MM.1S (cell line): ENCODE results near the gene SHISA5.

Source experiments
- DNase-seq: peaks from one replicate; pipeline ENCODE4 v3.0.0-alpha.2; 2015
- H2AFZ ChIP-seq: fragments of 300-600 bp; sonication (generic); 2 replicates; pipeline ENCODE4 v1.6.0; 2016; ENCODE audit warnings: antibody characterized with exemption, low read length
- H3F3A ChIP-seq: fragments of 300-600 bp; sonication (generic); 2 replicates; pipeline ENCODE4 v1.6.1; 2016; ENCODE audit warnings: mild to moderate bottlenecking, antibody characterized with exemption, low read length, moderate library complexity, mixed read lengths; ENCODE audit not compliant: insufficient read depth
- H3K27ac ChIP-seq: fragments of 300-600 bp; sonication (generic); 2 replicates; pipeline ENCODE4 v1.5.1; 2016; ENCODE audit warnings: mild to moderate bottlenecking, low read length
- H3K27me3 ChIP-seq: fragments of 300-600 bp; sonication (generic); replicated peaks from 2 replicates; pipeline ENCODE4 v1.6.0; 2016; ENCODE audit warnings: low read length; ENCODE audit not compliant: insufficient read depth
- H3K36me3 ChIP-seq: fragments of 300-600 bp; sonication (generic); replicated peaks from 2 replicates; pipeline ENCODE4 v1.6.1; 2016; ENCODE audit warnings: mild to moderate bottlenecking, low read length, mixed read lengths; ENCODE audit not compliant: insufficient read depth
- H3K4me1 ChIP-seq: fragments of 300-600 bp; sonication (generic); 2 replicates; pipeline ENCODE4 v1.6.1; 2016; ENCODE audit warnings: low read length, mixed read lengths
- H3K4me2 ChIP-seq: fragments of 300-600 bp; sonication (generic); 2 replicates; pipeline ENCODE4 v1.6.0; 2016; ENCODE audit warnings: low read depth, low read length
- H3K4me3 ChIP-seq: fragments of 300-600 bp; sonication (generic); 2 replicates; pipeline ENCODE4 v1.5.1; 2016; ENCODE audit warnings: low read length, mixed read lengths
- H3K79me2 ChIP-seq: fragments of 300-600 bp; sonication (generic); 2 replicates; pipeline ENCODE4 v1.6.1; 2016; ENCODE audit warnings: mixed run types, low read length, mixed read lengths
- H3K9ac ChIP-seq: fragments of 300-600 bp; sonication (generic); 2 replicates; pipeline ENCODE4 v1.6.1; 2016; ENCODE audit warnings: low read length, mixed read lengths
- H3K9me2 ChIP-seq: fragments of 300-600 bp; sonication (generic); replicated peaks from 2 replicates; pipeline ENCODE4 v1.6.1; 2016; ENCODE audit warnings: mild to moderate bottlenecking, low read length, mixed read lengths; ENCODE audit not compliant: insufficient read depth
- H3K9me3 ChIP-seq: fragments of 300-600 bp; sonication (generic); replicated peaks from 2 replicates; pipeline ENCODE4 v1.6.1; 2016; ENCODE audit warnings: mild to moderate bottlenecking, low read length, mixed read lengths; ENCODE audit not compliant: insufficient read depth
- H4K20me1 ChIP-seq: fragments of 300-600 bp; sonication (generic); 2 replicates; pipeline ENCODE4 v1.6.1; 2016; ENCODE audit warnings: mild to moderate bottlenecking, low read length, moderate library complexity, mixed read lengths; ENCODE audit not compliant: insufficient read depth
- EZH2 ChIP-seq: fragments of 300-600 bp; sonication (generic); optimal IDR thresholded peaks from 2 replicates; pipeline ENCODE3; 2017; ENCODE audit warnings: low read depth, mild to moderate bottlenecking, antibody characterized with exemption, low read length, mixed read lengths
- EZH2phosphoT487 ChIP-seq: fragments of 300-600 bp; sonication (generic); IDR thresholded peaks from 2 replicates; pipeline ENCODE4 v1.6.1; 2018; ENCODE audit warnings: antibody characterized with exemption, low read length
- TF ChIP-seq, protein P1 (sequence below): fragments of 300-600 bp; sonication (generic); IDR thresholded peaks from 2 replicates; pipeline ENCODE4 v1.5.1; 2016; ENCODE audit warnings: antibody characterized with exemption, low read length, mixed read lengths

SHISA5 gene

DNA sequence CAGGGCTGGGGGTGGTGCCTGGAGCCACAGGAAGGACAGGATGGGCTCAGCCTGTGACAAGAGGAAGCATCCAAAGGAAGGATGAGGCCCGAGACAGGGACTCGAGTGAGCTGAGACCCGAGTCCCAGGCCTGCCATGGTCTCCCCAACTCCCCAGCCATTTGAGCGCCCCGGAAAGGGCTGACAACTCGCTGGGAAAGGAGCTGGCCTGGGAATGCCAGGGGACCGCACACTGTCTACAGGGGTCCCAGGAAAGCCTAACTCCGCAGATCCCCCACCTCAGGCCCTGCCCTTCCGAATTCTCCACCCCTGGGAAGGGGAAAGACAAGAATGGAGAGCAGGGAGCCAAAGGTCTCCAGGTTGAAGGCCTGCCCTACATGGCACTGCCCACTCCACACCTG, 21.0 kb upstream of the SHISA5 start:
- no peaks in the 10 kb centered on the region for H3F3A ChIP-seq
- H3K4me3 ChIP-seq, result no peak overlapping the region
- H3K9ac ChIP-seq, result no peak overlapping the region
- no peak overlapping the region for H3K27ac ChIP-seq
- no peaks in the 10 kb centered on the region for H3K9me3 ChIP-seq
- no peak for TF ChIP-seq EZH2phosphoT487
- no peak for TF ChIP-seq EZH2
- TF ChIP-seq, protein P1, sequence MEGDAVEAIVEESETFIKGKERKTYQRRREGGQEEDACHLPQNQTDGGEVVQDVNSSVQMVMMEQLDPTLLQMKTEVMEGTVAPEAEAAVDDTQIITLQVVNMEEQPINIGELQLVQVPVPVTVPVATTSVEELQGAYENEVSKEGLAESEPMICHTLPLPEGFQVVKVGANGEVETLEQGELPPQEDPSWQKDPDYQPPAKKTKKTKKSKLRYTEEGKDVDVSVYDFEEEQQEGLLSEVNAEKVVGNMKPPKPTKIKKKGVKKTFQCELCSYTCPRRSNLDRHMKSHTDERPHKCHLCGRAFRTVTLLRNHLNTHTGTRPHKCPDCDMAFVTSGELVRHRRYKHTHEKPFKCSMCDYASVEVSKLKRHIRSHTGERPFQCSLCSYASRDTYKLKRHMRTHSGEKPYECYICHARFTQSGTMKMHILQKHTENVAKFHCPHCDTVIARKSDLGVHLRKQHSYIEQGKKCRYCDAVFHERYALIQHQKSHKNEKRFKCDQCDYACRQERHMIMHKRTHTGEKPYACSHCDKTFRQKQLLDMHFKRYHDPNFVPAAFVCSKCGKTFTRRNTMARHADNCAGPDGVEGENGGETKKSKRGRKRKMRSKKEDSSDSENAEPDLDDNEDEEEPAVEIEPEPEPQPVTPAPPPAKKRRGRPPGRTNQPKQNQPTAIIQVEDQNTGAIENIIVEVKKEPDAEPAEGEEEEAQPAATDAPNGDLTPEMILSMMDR, result no peak
- no peak overlapping the region for H2AFZ ChIP-seq
- no peaks in the 10 kb centered on the region for H3K9me2 ChIP-seq
- no peak for DNase-seq
- H3K79me2 ChIP-seq, result no peaks in the 10 kb centered on the region
- no peaks in the 10 kb centered on the region for H3K4me1 ChIP-seq
- no peaks in the 10 kb centered on the region for H3K27me3 ChIP-seq
- no peak overlapping the region for H3K4me2 ChIP-seq
- no peaks in the 10 kb centered on the region for H4K20me1 ChIP-seq
- no peaks in the 10 kb centered on the region for H3K36me3 ChIP-seq

DNA sequence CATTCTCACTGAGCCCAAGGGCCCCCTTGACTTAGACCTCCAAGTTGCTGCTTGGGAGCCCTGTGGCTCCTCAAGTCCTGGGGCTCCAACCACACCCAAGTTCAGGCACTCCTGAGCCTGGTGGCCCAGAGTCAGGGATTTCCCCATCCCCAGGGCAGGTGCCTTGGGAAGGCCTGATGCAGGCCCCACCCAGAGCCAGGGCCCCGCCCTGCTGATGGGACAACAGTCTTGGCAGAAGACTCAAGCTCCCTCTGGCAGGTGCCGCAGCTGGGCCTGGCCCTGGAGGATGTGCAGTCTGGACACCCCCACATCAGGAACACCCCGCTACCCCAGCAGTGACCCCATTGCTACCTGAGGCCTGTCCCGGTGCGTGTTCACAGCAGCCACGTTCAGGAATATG, 17.7 kb upstream of the SHISA5 start:
- Histone ChIP-seq H3F3A (no peaks in the 10 kb centered on the region), H3K27ac (no peak overlapping the region), H2AFZ (no peak overlapping the region), H3K9ac (no peak overlapping the region), H3K9me3 (no peaks in the 10 kb centered on the region), H3K4me3 (no peak overlapping the region), H4K20me1 (no peaks in the 10 kb centered on the region), H3K36me3 (no peaks in the 10 kb centered on the region), H3K9me2 (no peaks in the 10 kb centered on the region), H3K27me3 (peaks cover 24% of the 10 kb centered on the region), H3K4me1 (no peaks in the 10 kb centered on the region), H3K4me2 (no peak overlapping the region), H3K79me2 (no peaks in the 10 kb centered on the region)
- TF ChIP-seq, protein P1, result no peak
- DNase-seq, result no peak

DNA sequence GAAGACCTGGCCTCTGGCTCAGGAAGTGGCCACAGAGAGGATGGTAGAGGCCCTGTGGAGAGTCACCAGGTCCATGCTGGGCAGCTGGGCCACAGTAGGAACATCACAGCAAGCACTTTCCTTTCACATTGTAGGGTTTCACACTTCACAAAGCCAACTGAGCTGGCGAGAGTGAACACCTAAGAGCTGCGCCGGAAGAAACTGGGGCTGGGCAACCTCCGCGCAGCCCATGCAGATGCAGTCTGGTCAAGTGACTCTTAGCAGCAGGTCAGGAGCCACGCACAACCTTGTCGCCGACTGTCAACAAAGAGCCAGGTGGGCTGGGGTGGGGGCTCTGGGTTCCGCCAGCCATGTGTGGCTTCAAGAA, 15.3 kb upstream of the SHISA5 start:
- Histone ChIP-seq H3K4me2 (no peak overlapping the region), H3K36me3 (no peaks in the 10 kb centered on the region), H3K27ac (no peak overlapping the region), H3K4me1 (peaks cover 11% of the 10 kb centered on the region), H3F3A (peaks cover 5% of the 10 kb centered on the region; the same call in 1 of the 2 replicates), H3K27me3 (peaks cover 39% of the 10 kb centered on the region), H4K20me1 (no peaks in the 10 kb centered on the region), H3K79me2 (no peaks in the 10 kb centered on the region), H3K9me3 (no peaks in the 10 kb centered on the region), H2AFZ (no peak overlapping the region), H3K9ac (no peak overlapping the region), H3K9me2 (no peaks in the 10 kb centered on the region), H3K4me3 (no peak overlapping the region)
- no peak for DNase-seq
- TF ChIP-seq EZH2phosphoT487 (no peak), EZH2 (no peak)
- TF ChIP-seq, protein P1, result no peak
